Measurements from ENCODE around the gene TRIM40.
A peak's percentile ranks its signal among the peaks of the same experiment; 100 is the strongest.

Gene TRIM40

DNA sequence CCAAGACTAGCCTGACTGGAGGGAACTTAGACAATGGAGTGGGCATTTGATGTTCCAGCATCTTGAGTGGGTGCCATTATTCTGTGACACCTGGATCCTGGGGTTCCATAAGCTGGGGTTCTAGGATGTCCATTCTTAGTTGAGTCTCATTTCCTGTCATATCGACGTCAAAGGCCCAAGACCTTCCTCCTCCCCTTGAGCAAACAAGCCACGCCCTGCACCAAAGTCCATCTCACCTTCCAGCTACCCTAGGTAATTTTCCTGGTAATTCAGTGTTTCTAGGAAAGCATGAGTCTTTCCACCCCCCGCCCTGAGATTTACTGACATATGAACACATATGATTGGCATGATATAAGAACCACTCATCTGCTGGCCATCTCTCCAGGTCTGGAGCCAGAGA is at the start of gene TRIM40:
TRIM40 (plus strand) TSS at position 384 of the 400 bp plus-strand sequence. CDS start 897 bp downstream, outside the sequence.
- no peak for DNase-seq

GRCh38 chr6:30087876-30088275 is 48.1 kb upstream of the TRIM40 start:
- no peak for DNase-seq

- no peak for DNase-seq
These were observed 44.2 kb upstream of the TRIM40 start for GRCh38 chr6:30091577-30092381.

GRCh38 chr6:30092852-30093543 is 42.9 kb upstream of the TRIM40 start:
- DNase-seq: no peak

DNA sequence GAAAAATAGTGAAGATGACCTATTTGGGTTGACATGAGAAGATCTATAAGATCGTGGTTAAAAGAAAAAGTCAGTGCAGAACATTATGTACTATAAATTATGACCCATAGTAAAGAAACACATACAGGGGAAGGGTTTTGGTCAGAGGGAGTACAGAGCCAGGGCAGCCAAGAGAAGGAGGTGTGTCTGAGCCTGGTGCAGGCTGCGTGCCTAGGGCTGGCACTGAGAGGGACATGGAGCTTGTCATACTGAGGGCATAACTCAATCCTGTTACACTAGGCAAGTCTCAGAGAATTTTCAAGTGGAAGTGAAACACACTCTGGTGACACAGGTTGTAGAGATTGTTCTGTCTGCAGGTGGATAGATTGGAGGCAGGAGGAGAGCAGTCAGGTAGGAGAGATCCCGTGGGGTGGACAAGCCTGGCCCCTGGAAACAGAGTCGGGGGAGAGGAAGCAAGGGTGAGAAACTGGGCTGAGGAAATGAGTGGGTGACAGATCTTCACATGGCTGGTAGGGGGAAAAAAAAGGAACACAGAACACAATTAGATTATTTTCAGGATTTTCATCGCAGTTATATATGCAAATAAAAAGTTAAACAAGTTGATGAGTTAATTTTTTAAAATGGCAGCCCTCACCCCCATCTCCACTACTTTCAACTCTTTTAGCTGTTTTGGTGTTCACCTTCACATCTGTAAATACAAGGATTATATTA is 41.8 kb upstream of the TRIM40 start:
- no peak for DNase-seq

GRCh38 chr6:30096829-30097228 is 39.1 kb upstream of the TRIM40 start:
- no peak for DNase-seq

- DNase-seq: no peak
These were observed 37.8 kb upstream of the TRIM40 start for GRCh38 chr6:30097902-30098768.

- no peak for DNase-seq
These were observed 35.8 kb upstream of the TRIM40 start for GRCh38 chr6:30100154-30100553.

DNA sequence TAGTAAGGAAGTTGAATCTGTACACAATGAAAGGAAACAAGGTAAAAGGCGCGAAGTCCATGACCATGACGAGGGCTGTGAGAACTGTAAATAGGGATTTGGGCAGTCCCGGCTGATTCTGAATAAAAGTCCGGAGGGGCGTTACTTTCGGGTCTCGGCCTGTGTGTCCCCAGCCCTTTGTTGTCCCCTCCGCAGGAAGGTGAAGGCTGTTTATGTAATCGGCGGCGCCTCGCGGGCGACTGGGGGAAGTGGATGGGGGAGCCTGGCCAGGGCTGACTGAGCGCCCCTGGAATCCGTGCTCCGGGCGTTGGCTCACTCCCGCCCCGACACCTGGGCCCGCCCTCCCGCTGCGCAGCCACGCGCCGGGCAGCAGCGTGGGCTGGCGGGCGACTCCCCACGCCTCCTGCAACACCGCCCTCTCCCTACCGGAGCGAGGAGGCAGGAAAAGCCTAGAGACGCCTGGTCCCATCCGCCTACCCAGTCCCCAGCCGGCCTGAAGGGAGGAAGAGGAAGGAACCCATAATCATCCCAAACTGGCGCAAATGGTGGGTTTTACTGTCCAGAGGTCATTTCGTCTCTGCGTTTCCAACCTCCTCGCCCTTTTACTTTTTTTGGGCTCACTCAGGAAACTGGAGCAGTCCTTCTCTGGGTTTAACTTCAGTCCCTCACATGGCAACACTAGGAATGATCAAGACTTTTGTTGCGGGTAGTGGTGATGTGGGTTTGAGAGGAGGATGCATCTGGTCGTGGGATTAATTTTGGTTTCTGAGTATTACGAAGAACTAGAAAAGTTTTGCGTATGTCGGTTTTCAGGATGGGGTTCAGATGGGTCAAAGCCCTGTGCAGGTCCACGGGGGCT is 35.1 kb upstream of the TRIM40 start:
- no peak for DNase-seq

DNA sequence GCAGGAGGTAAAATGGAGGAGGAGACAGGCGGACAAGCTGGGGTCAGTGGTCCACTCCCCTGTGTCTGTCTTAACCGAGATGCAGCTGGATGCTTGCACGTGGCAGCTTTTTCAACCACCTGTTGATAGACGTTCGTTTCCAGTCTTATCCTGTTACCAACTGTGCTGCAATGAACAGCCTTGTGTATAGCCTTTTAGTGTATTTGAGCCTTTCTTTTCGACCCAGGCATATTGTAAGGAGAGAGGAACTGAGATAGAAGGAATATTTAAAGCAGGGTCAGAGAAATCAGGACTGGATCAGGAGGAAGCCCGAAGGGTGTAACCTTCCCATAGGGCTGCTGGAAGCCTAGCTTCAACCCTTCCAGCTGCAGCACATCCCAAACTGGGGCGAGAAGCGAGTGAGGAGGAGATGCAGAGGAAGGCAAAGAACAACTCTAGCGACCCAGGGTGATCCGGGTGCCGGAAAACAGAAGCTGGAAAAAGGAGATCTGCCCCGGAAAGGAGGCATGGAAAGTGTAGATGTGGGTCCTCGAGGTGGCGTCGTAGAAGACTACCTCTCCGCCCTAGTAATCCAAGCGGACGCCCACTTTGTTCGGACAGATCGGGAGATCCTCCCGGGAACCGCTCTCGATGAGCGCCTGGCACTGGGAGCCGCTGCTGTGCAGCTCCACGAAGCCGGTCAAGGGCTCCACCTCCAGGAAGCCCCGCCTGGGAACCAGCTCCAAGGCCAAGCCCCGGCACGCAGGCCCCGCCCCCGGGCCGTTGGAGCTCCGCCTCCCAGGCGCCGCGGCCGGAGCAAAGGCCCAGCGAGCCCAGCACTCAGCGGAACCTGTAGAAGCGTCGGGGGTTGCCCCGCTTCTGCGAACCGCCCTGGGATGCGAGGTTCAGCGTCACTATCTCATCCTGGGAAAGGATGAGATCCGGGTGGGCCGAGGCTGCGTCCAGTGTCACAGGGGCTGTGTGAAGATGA is 34.2 kb upstream of the TRIM40 start:
- peak in 1 of 2 experiments; percentile 74 for DNase-seq

GRCh38 chr6:30102414-30102969 is 33.4 kb upstream of the TRIM40 start:
- DNase-seq: no peak

DNA sequence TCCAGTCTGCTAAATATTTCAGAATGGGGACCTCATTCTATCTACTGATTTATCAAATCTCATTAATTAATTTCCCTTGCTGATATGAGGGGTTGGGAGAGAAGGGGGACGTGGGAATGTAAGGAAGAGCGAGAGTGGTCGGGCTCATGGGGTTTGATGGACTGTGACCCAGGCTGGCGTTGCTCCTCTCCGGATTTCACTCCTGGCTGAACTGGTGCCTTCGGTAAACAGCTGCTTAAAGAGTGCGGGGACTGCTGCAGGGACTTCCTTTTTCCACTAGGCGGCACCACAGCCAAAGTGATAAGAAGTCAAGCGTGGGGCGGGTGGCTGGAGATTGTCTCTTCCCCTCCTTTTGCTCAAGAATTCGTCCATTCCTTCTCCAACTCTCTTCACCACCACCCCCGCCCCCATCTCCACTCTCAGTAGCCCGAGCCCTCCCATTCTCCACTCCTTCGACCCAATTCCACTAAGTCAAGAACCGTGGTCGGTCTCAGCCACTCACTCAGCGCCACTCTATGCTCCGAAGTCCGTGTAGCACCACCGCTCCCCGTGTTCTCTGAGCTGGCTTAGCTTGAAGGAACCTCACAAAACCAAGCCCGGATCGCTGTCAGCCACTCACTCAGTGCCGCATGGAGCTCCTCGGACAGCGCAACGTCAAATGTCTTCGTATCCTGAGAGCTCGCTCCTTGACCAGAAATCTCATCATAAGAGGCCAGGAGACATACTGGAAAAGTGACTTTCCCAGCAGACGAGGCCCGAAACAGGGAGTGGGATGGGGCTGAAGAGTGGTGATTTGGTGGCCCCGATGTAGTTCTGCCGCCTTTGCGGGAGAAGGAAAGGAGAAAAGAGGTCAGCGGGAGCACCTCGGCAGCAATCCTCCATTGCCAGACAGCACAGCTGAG is 32.7 kb upstream of the TRIM40 start:
- DNase-seq: peak; percentile 78 to 86

GRCh38 chr6:30103872-30104179 is 32.1 kb upstream of the TRIM40 start:
- DNase-seq: no peak

- no peak for DNase-seq
These were observed 31.3 kb upstream of the TRIM40 start for GRCh38 chr6:30104661-30105060.

- no peak for DNase-seq
These were observed 24.6 kb upstream of the TRIM40 start for GRCh38 chr6:30111266-30111856.

DNA sequence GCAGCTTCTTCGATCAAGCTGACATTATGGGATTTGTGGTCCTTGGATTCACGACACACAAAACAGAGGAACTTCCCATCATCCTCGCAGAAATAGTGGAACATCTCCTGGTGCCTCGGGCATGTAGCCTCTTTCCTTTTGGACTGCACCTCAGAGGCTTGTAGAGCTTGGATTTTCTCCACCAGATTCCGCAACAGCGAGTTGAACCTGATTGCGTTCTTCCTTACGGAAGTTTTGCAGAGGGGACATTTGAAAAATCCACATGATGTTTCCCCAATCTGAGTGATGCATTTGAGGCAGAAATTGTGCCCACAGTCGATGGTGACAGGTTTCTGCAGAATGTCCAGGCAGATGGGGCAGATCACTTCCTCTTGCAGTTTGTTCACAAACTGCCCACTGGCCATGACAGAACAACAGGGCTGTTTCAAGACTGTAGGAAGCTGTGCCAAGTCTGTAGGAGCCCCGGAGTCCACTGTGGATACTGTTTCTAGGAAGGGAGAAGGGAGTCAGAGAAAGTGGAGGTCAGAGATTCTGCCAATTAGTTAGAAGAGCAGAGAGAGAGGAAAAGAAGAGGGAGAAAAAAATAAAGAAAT is 23.4 kb upstream of the TRIM40 start:
- no peak for DNase-seq

DNA sequence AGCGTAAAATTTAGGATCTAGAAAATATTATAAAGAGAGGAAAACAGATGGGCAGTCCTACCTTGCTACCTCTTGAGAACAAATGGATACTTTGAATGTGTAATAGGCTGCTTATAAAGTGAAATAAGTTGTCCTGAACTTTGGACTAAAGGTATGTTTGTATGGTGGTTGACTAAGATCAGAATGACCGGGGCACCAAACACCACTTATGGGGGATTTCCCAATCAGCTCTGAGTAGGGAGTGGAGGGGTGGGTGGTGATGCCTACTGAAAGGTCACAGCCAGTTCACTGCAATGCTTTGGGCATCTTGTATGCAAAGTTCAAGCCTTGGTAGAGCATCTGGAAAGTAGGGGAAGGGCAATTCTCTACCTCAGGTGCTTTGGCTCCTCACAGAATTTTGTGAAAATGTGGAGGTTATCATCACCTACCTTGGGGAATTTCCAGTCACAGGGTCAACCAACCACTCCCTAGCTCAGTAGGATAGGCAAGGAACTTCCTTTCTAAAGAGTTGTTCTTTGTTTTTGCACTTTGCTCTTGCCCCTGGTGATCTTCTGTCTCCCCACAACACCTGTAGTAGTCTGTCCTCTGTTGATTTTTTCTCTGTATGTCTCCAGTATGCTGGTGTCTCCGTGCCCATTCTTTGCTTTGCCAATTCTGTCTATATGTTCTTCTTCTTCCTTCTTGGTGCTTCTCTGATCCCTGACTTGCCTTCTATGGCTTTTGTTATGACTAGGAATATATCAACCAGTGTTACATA is 22.8 kb upstream of the TRIM40 start, which contains the start of gene TRIM31:
TRIM31 (minus strand) TSS at position 88 of the 757 bp plus-strand sequence. CDS start 285 bp downstream, outside the sequence.
- no peak for DNase-seq
